Dedifferentiated amniotic fluid mesenchymal stem cell (primary cell): ENCODE results near the gene KDM6A.
"Not testable (repeated sequence)": the region's sequence is repeated elsewhere in the genome, so short reads cannot be mapped to it uniquely, and the experiment has no call there.

Experiments used
- DNase-seq: peaks from one replicate; pipeline ENCODE4 v3.0.0-alpha.2; 2016; ENCODE audit errors: extremely low spot score

KDM6A gene

DNA sequence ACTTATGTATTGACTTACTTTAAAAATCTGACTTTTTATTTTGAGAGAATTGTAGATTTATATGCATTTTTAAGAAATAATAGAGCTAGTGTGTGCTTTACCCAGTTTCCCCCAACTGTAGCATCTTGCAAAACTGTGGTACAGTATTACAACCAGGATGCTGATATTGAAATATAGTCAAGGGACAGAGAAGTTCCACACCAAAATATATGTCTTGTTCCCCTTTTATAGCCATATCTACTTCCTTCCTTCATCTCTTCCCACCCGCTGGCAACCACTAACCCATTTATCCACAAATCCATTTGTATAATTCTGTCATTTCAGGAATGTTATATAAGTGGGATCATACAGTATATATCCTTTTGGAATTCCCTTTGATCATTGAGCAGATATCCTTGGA lies 16.8 kb downstream of the KDM6A start:
- DNase-seq: no peak

DNA sequence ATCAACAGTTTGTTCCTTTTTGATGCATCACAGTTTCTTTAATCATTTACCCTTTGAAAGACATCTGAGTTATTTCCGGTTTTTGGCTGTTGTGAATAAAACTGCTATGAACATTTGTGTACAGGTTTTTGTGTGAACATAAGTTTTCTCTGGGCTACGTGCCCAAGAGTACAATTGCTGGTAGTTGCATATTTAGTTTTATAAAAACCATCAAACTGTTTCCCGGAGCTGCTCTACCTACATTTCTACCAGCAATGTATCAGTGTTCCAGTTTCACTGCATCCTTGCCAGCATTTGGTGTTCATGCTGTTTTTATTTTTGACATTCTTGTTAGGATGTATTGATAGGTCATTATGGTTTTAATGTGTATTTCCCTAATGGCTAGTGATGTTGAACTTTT lies 17.3 kb downstream of the KDM6A start:
- no peak for DNase-seq

DNA sequence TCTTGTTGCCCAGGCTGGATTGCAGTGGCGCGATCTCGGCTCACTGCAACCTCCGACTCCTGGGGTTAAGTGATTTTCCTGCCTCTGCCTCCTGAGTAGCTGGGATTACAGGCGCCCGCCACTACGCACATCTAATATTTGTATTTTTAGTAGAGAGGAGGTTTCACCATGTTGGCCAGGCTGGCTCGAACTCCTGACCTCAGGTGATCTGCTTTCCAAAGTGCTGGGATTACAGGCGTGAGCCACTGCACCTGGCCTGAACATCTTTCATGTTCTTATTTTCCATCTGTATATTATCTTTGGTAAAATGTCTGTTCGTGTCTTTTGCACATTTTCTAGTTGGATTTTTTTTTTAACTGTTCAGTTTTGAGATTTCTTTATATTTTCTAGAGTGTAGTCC lies 17.7 kb downstream of the KDM6A start:
- DNase-seq: not testable (repeated sequence)

DNA sequence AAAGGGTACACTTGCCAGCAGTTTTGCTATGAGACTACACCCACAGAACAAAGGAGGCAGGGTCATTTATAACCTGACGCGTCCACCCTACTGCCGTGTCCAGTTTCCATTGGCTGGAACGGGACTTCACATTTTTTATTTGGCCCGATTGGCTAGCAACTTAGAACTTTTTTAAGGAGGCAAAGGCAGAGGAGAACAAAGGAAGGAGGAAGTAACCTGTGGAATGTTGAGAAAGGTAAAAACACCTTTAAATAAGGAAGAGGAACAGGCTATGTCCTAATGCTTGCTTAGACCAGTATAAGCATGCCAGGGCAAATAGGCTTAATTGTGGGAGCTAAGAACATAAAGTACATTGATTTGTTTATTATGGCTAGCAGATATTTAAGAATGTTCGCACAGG lies 18.7 kb downstream of the KDM6A start:
- no peak for DNase-seq

DNA sequence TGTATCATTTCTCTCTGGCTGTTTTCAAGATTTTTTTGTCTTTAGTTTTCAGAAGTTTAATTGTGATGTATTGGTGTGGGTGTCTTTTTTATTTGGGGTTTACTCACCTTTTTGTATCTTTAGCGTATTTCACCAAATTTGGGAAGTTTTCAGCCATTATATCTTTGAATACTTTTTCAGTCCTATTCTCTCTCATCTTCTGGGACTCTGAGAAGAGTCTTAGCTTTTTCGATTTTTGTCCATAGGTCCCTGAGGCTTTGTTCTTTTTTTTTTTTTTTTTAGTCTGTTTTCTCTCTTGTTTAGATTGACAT lies 23.8 kb downstream of the KDM6A start:
- DNase-seq: no peak

DNA sequence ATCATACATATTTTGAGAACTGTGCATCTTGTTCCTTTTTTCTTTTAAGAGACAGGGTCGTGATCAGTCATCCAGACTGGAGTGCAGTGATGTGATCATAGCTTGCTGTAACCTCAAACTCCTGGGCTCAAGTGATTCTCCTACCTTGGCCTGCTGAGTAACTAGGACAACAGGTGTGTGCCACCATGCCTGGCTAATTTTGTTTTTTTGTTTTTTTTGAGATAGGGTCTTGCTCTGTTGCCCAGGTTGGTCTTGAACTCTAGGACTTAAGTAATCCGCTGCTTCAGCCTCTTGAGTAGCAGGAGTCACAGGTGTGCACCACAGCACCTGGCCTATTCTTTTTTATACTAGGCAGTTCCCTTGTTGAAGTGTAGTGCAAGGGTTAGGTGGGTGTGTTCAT lies 24.6 kb downstream of the KDM6A start:
- DNase-seq: no peak

DNA sequence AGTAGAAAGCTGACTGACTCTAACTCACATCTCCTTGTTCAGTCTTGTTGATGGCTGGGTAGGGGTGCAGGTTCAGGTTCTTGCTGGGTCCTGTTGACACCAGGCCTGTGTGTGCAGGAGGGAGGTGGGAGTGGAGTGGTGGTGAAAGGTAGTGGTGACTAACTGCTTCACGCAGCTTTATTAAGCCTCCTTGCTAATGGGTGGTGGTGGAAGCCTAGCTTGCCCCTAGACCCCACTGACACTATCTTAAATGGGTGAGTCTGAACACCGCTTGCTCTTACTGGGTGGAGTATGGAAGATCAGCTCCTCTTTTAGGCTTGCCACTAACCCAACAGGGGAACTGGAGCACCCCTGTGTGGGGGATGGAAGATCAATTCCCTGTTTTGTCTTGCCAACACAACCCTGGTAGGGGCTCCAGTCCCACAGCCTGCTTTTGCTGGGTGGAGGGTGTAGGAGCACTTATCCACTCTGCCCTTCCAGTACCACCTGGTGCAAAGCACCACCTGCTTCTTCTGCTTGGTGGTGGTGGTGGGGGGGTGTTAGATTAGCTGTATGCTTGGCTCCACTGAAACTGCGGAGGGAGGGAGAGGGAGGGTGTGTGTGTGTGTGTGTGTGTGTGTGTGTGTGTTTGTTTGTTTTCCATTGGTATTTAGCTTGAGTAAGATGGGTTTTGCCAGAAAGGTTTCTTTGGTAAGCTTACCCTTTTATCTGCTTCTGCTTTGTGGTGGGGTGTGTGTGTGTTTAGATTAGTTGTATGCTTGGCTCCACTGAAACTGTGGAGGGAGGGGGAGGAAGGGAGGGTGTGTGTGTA lies 25.6 kb downstream of the KDM6A start:
- DNase-seq: no peak

DNA sequence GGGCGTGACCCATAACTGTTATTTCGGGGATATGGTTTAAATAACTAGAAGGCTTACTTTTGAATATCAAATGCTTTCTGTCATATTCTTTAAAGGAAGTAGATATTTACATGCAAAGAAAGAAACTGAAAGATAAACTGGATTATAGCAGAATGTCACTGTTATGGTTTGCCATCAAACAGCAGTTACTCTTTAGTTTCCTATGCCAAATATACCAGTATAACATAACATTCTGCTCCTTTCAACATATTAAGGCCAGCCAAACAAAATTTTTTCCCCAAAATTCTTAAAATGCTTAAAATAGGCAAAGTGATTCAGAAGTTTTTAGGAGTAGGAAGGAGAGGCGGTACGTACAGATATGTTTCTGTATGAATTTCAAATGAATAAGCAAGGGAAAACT lies 27.0 kb downstream of the KDM6A start:
- no peak for DNase-seq

DNA sequence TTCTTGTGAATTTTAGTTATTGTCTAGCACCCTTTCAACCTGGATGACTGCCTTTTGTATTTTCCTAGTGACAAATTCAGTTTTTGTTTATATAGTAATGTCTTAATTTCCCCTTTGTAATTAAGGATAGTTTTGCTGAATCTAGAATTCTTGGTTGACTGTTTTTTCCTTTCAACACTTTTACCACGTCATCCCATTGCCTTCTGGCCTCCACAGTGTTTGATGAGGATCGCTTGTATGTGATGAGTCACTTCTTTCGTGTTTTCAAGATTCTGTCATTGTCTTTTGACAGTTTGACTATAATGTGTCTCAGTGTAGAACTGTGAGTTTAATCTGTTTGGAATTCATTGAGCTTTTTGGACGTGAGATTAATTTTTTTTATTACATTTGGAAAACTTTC lies 30.1 kb downstream of the KDM6A start:
- DNase-seq: no peak

DNA sequence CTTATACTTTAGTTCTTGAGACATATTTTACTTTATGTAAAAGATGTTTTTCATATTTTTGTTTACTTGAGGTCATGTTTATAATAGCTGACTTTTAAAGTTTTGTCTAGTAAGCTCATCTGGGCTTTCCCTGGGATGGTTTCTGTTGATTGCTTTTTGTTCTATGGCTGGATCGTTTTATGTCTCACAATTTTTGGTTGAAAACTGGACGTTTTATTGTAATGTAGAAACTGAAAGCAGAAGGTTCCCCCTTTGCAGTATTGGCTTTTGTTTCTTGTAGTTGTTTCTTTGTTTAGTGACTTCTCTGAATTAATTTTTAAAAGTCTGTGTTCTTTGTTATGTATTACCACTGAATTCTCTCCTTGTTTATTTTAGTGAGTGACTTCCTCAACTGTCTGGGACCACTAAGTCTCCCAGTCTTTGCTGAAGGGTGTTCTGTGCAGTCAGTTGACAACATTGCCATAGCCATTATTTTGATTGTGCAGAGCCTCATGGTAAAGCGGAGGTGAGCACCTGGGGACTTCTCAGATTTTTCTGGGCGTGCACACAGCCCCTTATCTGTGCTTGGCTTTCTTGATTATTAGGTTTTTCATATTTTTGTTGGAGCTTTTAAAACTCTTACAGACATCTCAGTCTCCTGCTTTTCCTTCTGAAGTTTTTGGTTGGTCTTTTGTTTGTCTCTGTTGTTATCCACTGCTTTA lies 31.0 kb downstream of the KDM6A start:
- DNase-seq: no peak

DNA sequence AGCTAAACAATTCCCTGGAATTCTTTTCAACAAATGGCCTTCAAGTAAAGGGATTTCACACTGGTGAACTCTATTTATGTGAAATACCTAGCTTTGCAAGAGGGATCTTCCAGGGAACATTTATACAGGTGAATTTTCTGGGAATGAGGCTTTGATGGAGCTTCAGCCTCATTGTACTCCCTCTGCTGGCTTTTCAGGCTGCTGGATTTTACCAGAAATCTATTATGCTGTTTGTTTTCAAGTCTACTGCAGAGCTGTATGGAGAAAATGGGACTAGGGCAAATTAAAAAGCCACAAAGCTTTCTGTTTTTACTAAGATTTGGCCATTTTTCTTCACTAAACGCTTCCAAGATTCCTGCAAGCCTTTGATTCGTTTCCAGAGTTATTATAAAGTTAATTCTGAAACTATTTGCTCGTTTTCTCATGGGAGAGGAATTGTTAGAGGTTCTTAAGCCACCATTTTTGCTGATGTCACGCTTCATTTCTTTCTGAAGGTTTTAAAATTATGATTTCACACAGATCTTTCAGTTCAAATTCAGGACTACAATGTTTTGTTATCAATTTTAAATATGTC lies 31.6 kb downstream of the KDM6A start:
- no peak for DNase-seq

DNA sequence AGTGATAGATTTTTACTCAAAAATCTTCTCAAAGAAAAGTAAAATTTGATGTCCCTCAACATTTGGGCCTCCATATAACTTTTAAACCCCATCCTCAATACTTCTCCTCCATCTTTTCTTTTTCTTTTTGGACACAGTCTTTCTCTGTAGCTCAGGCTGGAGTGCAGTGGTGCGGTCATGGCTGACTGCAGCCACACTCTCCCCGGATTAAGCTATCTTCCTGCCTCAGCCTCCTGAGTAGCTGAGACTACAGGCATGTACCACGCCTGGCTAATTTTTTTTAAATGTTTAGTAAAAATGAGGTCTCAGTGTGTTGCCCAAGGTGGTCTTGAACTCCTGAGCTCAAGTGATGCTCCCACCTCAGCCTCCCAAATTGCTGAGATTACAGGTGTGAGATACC lies 33.1 kb downstream of the KDM6A start:
- no peak for DNase-seq

DNA sequence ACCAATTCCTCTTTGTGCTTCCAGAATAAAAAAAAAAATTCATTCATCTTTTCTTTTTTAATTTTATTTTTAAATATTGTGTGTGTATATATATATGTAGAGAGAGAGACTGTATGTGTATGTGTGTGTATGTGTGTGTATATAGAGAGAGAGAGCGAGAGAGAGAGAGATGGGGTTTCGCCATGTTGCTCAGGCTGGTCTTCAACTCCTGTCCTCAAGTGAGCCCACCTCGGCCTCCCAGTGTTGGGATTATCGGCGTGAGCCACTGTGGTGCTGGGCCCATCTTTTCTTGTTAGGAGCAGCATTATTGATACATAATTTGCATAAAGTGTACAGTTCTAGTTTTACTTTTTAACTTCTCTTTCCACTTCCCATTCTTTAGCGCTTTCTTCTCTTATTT lies 33.6 kb downstream of the KDM6A start:
- DNase-seq: no peak

DNA sequence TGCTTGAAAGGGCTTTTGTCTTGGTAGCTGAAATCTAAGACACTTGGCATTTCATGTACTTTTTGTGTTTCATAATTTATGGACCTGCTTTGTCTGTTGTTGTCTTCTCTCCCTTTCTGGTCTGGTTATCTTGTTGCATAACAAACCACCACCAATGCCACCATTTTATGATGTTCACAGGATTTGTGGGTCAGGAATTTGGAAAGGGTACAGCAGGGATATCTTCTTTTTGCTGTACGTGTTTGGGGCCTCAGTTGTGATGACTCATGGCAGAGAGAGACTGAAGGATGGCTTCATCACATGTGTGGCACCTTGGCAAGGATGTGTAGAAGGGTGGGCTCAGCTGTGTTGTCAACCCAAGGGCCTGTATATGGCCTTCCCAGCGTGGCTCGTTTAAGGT lies 35.2 kb downstream of the KDM6A start:
- no peak for DNase-seq

DNA sequence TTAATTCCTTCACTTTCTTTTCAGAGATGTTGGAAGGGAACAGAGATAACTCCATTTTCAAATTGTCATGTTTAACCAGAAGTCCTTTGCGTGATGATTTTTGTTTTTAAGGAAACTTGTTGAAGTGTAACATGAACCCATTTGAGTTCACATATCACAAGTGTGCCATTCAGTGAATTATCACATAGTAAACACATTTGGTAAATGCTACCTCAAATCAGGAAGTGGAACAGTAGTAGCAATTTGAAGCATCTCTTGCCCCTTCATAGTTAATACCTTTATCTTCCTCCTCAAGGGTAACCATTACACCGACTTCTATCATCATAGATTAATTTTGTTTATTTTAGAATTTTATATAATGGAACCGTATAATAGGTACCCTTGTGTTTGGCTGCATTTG lies 35.8 kb downstream of the KDM6A start:
- DNase-seq: no peak

DNA sequence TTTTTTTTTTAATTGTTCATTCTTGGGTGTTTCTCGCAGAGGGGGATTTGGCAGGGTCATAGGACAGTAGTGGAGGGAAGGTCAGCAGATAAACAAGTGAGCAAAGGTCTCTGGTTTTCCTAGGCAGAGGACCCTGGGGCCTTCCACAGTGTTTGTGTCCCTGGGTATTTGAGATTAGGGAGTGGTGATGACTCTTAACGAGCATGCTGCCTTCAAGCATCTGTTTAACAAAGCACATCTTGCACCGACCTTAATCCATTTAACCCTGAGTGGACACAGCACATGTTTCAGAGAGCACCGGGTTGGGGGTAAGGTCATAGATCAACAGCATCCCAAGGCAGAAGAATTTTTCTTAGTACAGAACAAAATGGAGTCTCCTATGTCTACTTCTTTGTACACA lies 37.5 kb downstream of the KDM6A start:
- not testable (repeated sequence) for DNase-seq

DNA sequence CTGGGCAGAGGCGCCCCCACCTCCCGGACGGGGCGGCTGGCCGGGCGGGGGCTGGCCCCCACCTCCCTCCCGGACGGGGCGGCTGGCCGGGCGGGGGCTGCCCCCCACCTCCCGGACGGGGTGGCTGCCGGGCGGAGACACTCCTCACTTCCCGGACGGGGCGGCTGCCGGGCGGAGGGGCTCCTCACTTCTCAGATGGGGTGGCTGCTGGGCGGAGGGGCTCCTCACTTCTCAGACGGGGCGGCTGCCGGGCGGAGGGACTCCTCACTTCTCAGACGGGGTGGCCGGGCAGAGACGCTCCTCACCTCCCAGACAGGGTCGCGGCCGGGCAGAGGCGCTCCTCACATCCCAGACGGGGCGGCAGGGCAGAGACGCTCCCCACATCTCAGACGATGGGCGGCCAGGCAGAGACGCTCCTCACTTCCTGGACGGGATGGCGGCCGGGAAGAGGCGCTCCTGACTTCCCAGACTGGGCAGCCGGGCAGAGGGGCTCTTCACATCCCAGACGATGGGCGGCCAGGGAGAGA lies 38.1 kb downstream of the KDM6A start:
- not testable (repeated sequence) for DNase-seq

DNA sequence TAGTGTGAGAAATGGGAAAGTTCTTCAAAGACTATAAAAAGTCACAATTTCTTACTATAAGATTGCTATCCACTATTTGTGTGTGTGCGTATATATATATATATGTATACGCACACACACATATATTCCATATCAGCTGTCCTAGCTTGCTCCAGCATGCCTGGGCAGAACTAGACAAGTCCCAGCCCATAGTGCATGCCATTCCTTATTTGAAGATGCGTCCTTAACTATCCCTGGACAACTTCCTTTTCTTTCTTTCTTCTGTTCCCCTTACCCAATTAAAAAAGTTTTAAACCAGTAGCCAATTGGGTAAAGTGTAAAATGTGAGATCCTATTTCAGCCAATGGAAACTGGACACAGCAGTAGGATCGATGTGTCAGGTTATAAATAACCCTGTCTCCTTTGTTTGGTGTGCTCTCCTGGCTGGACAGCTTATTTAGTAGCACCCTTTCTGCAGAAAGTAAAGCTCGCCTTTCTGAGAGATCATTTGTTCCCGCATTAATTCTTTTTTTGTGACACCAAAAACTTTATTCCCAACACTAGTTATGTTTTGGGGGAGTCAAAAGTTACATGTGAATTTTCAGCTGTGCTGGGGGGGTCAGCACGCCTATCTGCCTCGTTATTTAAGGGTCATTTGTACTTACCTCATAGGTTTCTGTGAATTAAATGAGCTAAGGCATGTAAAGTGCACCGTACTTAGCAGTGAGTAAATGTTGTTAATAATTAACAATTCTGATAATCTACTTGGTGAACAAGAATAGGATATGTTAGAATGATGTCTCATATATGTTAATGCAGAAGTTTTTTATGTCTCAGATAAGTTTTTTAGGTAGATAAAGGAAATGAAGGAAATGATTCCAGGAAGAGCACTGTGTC lies 40.9 kb downstream of the KDM6A start:
- DNase-seq: no peak

DNA sequence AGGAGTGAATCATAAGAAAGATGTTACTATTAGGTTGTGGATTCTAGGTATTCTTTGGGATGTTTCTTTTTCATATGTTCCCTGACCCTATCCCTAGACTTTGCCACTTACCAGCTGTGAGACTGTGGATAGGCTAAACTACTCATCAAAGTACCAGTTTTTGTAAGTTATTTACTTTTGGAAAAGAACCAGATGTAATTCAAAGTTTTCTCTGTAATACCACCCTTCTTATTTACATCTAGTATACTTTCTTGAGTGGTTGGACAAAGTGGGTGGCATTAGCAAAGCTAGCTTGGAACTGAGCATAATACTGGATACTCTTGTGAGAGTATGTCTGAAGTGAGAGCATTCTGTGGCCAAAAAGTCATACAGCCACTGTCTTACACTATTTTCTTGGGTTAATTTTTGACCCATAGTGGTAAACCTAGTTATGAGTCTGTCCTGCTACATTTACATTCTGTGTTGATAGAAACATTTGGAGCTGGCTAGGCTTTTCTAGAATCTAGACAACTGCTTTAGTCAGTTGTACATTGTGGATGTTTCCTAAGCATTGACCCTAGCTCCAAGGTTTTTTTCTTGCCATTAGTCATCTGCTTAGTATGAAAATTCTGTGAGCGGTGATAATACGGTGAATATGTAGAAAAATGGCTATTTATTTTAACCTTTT lies 41.7 kb downstream of the KDM6A start:
- no peak for DNase-seq

DNA sequence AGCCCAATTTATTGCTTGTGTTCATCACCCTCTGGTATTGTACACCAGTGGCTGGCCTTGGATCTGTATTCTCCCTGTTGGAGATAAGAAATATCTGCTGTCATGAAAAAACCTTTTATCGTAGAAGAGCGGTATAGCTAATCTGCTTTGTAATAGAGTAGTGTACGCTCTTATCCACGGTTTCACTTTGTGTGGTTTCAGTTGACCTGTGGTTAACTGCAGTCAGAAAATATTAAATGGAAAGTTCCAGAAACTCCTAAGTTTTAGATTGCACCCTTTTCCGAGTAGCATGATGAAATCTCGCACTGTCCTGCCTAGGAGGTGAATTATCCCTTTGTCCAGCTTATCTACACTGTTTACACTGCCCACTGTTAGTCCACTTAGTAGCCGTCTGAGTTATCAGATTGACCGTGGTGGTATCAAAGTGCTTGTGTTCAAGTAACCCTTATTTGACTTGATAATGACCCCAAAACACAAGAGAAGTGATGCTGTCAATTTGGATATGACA lies 42.4 kb downstream of the KDM6A start:
- no peak for DNase-seq

DNA sequence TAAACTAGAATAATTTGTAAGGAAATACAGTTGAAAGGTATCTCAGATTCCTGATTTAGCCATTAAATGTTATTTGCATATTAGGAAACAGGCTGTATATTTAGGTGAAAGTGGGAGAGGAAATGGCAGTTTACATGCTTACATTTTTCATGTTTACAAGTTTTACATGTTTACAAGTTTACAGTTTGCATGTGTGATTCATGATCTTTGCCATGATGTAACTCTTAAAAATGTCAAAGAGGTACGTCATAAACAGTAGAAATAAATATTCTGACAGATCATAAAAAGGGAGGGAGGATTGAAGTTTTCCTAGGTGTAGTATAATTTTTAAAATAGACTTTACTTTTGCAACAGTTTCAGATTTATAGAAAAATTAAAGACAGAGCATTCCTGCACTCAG lies 45.7 kb downstream of the KDM6A start:
- no peak for DNase-seq
